Natural killer cell (primary cell): ENCODE measurements around the gene SNX9. TPM values are rescaled to one million over a fixed set of nuclear protein-coding genes. Genes with fewer than 3 reads are reported as not detected.

Experiments
- ATAC-seq, 3 donors: fragments of 150-1000 bp in 2 of 3; fragments of 200-7000 bp in 1 of 3; cut with Tn5 transposase; 1 replicate in 1 of 3; 2 replicates in 2 of 3; pipeline ENCODE4 v1.10.0; 2021; ENCODE audit warnings: mild to moderate bottlenecking in 2 of 3, moderate library complexity in 2 of 3
- DNase-seq, 2 donors: peaks; one replicate each; pipeline versions ENCODE4 v3.0.0 to v3.0.0-alpha.2; 2013 to 2021; ENCODE audit warnings: mixed read lengths in 1 of 2
- H3K27ac ChIP-seq: one replicate; pipeline ENCODE4 v1.5.1; 2013; ENCODE audit warnings: mild to moderate bottlenecking, low read length
- H3K27me3 ChIP-seq: one replicate; pipeline ENCODE4 v1.6.1; 2013; ENCODE audit warnings: low read length; ENCODE audit not compliant: control insufficient read depth, insufficient read depth
- H3K36me3 ChIP-seq: one replicate; pipeline ENCODE4 v1.6.1; 2013; ENCODE audit warnings: low read length; ENCODE audit not compliant: control insufficient read depth, insufficient read depth
- H3K4me1 ChIP-seq: one replicate; pipeline ENCODE4 v1.6.1; 2013; ENCODE audit warnings: low read length; ENCODE audit not compliant: control insufficient read depth, insufficient read depth
- H3K4me3 ChIP-seq: one replicate; pipeline ENCODE4 v1.5.1; 2013; ENCODE audit warnings: low read length
- H3K9me3 ChIP-seq: one replicate; pipeline ENCODE4 v1.6.1; 2013; ENCODE audit warnings: low read length; ENCODE audit not compliant: control insufficient read depth, insufficient read depth
- H3K27ac Mint-ChIP-seq, 2 donors: one replicate each; pipeline ENCODE4 v1.8.0; 2022; ENCODE audit warnings: mild to moderate bottlenecking in 2 of 2, mixed read lengths in 2 of 2, moderate library complexity in 1 of 2
- H3K27me3 Mint-ChIP-seq, 2 donors: one replicate each; pipeline ENCODE4 v1.8.0; 2022; ENCODE audit warnings: low read depth in 2 of 2, mixed read lengths in 2 of 2
- H3K36me3 Mint-ChIP-seq: one replicate; pipeline ENCODE4 v1.8.0; 2022; ENCODE audit warnings: mixed read lengths
- H3K4me1 Mint-ChIP-seq, 2 donors: one replicate each; pipeline ENCODE4 v1.8.0; 2022; ENCODE audit warnings: mixed read lengths in 2 of 2
- H3K4me3 Mint-ChIP-seq: one replicate; pipeline ENCODE4 v1.8.0; 2022; ENCODE audit warnings: mild to moderate bottlenecking, moderate library complexity, mixed read lengths
- H3K9me3 Mint-ChIP-seq, 2 donors: one replicate each; pipeline ENCODE4 v1.8.0; 2022; ENCODE audit warnings: mixed read lengths in 2 of 2
- CTCF ChIP-seq: fragments of 200-600 bp; IDR thresholded peaks from one replicate; pipeline ENCODE4 v1.8.0; 2022; ENCODE audit warnings: antibody characterized with exemption
- WGBS: methylation state at CpG from one replicate; pipeline ENCODE4 v1.1.7; 2013; ENCODE audit warnings: missing lambda C conversion rate; ENCODE audit not compliant: insufficient coverage; 5-methylcytosine and 5-hydroxymethylcytosine counted together
- intact Hi-C: fragments of 100-400 bp; cut with micrococcal nuclease; formaldehyde crosslinking; loops from one replicate; pipeline ENCODE4 v1.14.2; 2022
- total RNA-seq, 4 donors: library from RNA; stranded (reverse); fragments of 120-200 nt in 1 of 4; gene quantifications; one replicate each; pipeline versions ENCODE4 v1.2.3 to v1.2.4, GENCODE V29; 2013 to 2022

The SNX9 gene
- total RNA-seq, 3 donors from 2014 or later (not counting 1 experiment from before 2014, with no cell fraction given), result 6.0 to 9.7 (median 7.3) TPM

- DNase-seq (no peak), ATAC-seq (no peak)
- Mint-ChIP-seq H3K36me3 (peaks cover 4% of the 10 kb centered on the region), H3K9me3 (no peaks in the 10 kb centered on the region), H3K4me1 (no peaks in the 10 kb centered on the region), H3K27me3 (peaks cover 9 to 24% of the 10 kb centered on the region in 2 donors), H3K4me3 (no peak overlapping the region), H3K27ac (no peak overlapping the region)
- no peak for TF ChIP-seq CTCF
- Histone ChIP-seq H3K4me3 (no peak overlapping the region), H3K27me3 (no peaks in the 10 kb centered on the region), H3K36me3 (peaks cover 2% of the 10 kb centered on the region), H3K27ac (no peak overlapping the region), H3K9me3 (no peaks in the 10 kb centered on the region), H3K4me1 (no peaks in the 10 kb centered on the region)
- intact Hi-C loops, result no loop called here
- WGBS, result 95% methylated on average over 12 of the region's 12 CpGs
These were observed 56.2 kb downstream of the SNX9 start for GRCh38 chr6:157879034-157879872.

GRCh38 chr6:157879873-157880254, 56.8 kb downstream of the SNX9 start:
- intact Hi-C loops, result no loop called here
- Histone ChIP-seq H3K4me3 (no peak overlapping the region), H3K9me3 (no peaks in the 10 kb centered on the region), H3K36me3 (peaks cover 2% of the 10 kb centered on the region), H3K4me1 (no peaks in the 10 kb centered on the region), H3K27me3 (no peaks in the 10 kb centered on the region), H3K27ac (no peak overlapping the region)
- 95% methylated on average over 2 of the region's 2 CpGs for WGBS
- ATAC-seq (no peak), DNase-seq (no peak)
- Mint-ChIP-seq H3K36me3 (peaks cover 4% of the 10 kb centered on the region), H3K27me3 (peaks cover 8 to 22% of the 10 kb centered on the region in 2 donors), H3K4me1 (no peaks in the 10 kb centered on the region), H3K4me3 (no peak overlapping the region), H3K9me3 (no peaks in the 10 kb centered on the region), H3K27ac (no peak overlapping the region)
- no peak for TF ChIP-seq CTCF

DNA sequence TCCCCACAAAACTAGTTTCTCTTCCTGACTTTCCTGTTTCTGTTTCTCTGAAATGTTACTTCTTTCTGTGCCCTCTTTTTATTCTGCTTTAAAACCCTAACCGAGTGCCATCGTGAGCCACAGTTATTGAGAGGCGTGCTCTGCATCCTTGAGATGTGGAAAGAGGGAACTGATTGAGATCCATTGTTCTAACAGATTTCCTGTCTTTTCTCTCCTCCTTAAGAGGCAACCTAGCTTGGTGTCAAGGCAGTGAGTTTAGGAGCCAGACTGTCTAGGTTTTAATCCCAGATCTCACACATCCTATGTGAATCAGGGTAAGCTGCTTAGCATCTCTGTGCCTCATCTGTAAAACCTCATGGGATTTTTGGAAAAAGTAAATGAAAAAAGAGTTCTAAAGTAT, 57.5 kb downstream of the SNX9 start:
- H3K4me3 Mint-ChIP-seq, result no peak overlapping the region
- 77% methylated on average over 3 of the region's 3 CpGs for WGBS
- intact Hi-C loops, result no loop called here

More for the DNA sequence above, 57.5 kb downstream of the SNX9 start:
- H3K9me3 Mint-ChIP-seq, result no peaks in the 10 kb centered on the region
- H3K27me3 Mint-ChIP-seq, result peaks cover 3 to 17% of the 10 kb centered on the region in 2 donors
- H3K27ac ChIP-seq, result no peak overlapping the region
- peaks cover 2% of the 10 kb centered on the region for H3K4me1 ChIP-seq
- no peaks in the 10 kb centered on the region for H3K9me3 ChIP-seq
- H3K4me1 Mint-ChIP-seq, result peaks cover 0 to 6% of the 10 kb centered on the region in 2 donors
- H3K27me3 ChIP-seq, result no peaks in the 10 kb centered on the region
- H3K4me3 ChIP-seq, result no peak overlapping the region
- no peaks in the 10 kb centered on the region for H3K36me3 ChIP-seq
- no peak for ATAC-seq
- H3K36me3 Mint-ChIP-seq, result no peaks in the 10 kb centered on the region
- TF ChIP-seq CTCF, result no peak
- no peak for DNase-seq
- no peak overlapping the region for H3K27ac Mint-ChIP-seq
